Measurements from ENCODE around the gene B4GAT1. TPM values are rescaled to one million over a fixed set of nuclear protein-coding genes. Genes with fewer than 3 reads are reported as not detected.
"Not testable (repeated sequence)": the region's sequence is repeated elsewhere in the genome, so short reads cannot be mapped to it uniquely, and the experiment has no call there.

Gene B4GAT1
- total RNA-seq, 1 donor from 2014 or later: 36.7 TPM

- no peak for DNase-seq (ENCODE audit: low read depth, low spot score)
These were observed 15.8 kb upstream of the B4GAT1 start for GRCh38 chr11:66363187-66363601.

- DNase-seq (ENCODE audit: low read depth, low spot score): no peak
These were observed 15.2 kb upstream of the B4GAT1 start for GRCh38 chr11:66362481-66363147.

- no peak for DNase-seq (ENCODE audit: low read depth, low spot score)
These were observed 14.1 kb upstream of the B4GAT1 start for GRCh38 chr11:66361502-66361941.

- no peak for DNase-seq (ENCODE audit: low read depth, low spot score)
These were observed 13.1 kb upstream of the B4GAT1 start for GRCh38 chr11:66360406-66361073.

- no peak for DNase-seq (ENCODE audit: low read depth, low spot score)
These were observed 12.2 kb upstream of the B4GAT1 start for GRCh38 chr11:66359662-66360087.

- not testable (repeated sequence) for DNase-seq (ENCODE audit: low read depth, low spot score)
These were observed 3.3 kb upstream of the B4GAT1 start for GRCh38 chr11:66350560-66351235.

- no peak for DNase-seq (ENCODE audit: low read depth, low spot score)
These were observed 1.6 kb upstream of the B4GAT1 start for GRCh38 chr11:66349084-66349386.

- no peak for DNase-seq (ENCODE audit: low read depth, low spot score)
These were observed 679 bp downstream of the B4GAT1 start for GRCh38 chr11:66346476-66347424.

GRCh38 chr11:66345316-66345649 is 2.1 kb downstream of the B4GAT1 start:
- DNase-seq (ENCODE audit: low read depth, low spot score): no peak

GRCh38 chr11:66344550-66345315 is 2.7 kb downstream of the B4GAT1 start, which contains the start of gene BRMS1:
Gene BRMS1 (minus strand): TSS chr11:66345104. CDS start chr11:66342234, 2,870 bp downstream.
- peak; percentile 91 for DNase-seq (ENCODE audit: low read depth, low spot score)

GRCh38 chr11:66343176-66343575 is 4.3 kb downstream of the B4GAT1 start:
- DNase-seq (ENCODE audit: low read depth, low spot score): no peak

GRCh38 chr11:66341502-66342126 is 5.8 kb downstream of the B4GAT1 start:
- DNase-seq (ENCODE audit: low read depth, low spot score): no peak

GRCh38 chr11:66340596-66341501 is 6.6 kb downstream of the B4GAT1 start:
- no peak for DNase-seq (ENCODE audit: low read depth, low spot score)

GRCh38 chr11:66339686-66340483 is 7.5 kb downstream of the B4GAT1 start:
- no peak for DNase-seq (ENCODE audit: low read depth, low spot score)

GRCh38 chr11:66339162-66339675 is 8.2 kb downstream of the B4GAT1 start:
- DNase-seq (ENCODE audit: low read depth, low spot score): no peak

GRCh38 chr11:66338276-66339161 is 8.9 kb downstream of the B4GAT1 start:
- no peak for DNase-seq (ENCODE audit: low read depth, low spot score)

Data from pulmonary artery endothelial cell (primary cell).